K562 (cell line): ENCODE results near the gene TMSB10. TPM values are rescaled to one million over a fixed set of nuclear protein-coding genes. Genes with fewer than 3 reads are reported as not detected.
A peak's percentile ranks its signal among the peaks of the same experiment; 100 is the strongest.

Experiments
- E2F6 ChIP-seq, 2 experiments: IDR thresholded peaks; 2 replicates each; pipeline ENCODE4 v1.6.1; 2011; ENCODE audit warnings: borderline replicate concordance in 1 of 2, control low read depth in 1 of 2, low read depth in 1 of 2, low read length in 1 of 2, mild to moderate bottlenecking in 1 of 2, mixed read lengths in 1 of 2, moderate library complexity in 1 of 2; ENCODE audit not compliant: insufficient read depth in 1 of 2, insufficient read length in 1 of 2, poor library complexity in 1 of 2, severe bottlenecking in 1 of 2; ENCODE audit errors: extremely low read depth in 1 of 2
- NEUROD1 ChIP-seq: fragments of 150-350 bp; IDR thresholded peaks from 2 replicates; pipeline ENCODE4 v1.6.1; 2014; ENCODE audit warnings: borderline replicate concordance, low read length, low read depth; ENCODE audit not compliant: partially characterized antibody
- PHTF2 ChIP-seq: fragments of 250-450 bp; sonication (Bioruptor Pico); IDR thresholded peaks from 2 replicates; pipeline ENCODE4 v1.5.0; 2021; ENCODE audit warnings: mild to moderate bottlenecking
- POLR2A ChIP-seq: fragments of 450-650 bp; conservative IDR thresholded peaks from 2 replicates; pipeline ENCODE4 v1.6.1; 2016
- TAF1 ChIP-seq: IDR thresholded peaks from 2 replicates; pipeline ENCODE4 v1.6.1; 2011; ENCODE audit warnings: mild to moderate bottlenecking, low read length, moderate library complexity; ENCODE audit not compliant: insufficient read depth, control insufficient read depth, severe bottlenecking; ENCODE audit errors: extremely low read depth
- ZBTB26 ChIP-seq: fragments of 450-650 bp; formaldehyde crosslinking; IDR thresholded peaks from 2 replicates; pipeline ENCODE4 v1.4.0; 2022; ENCODE audit warnings: missing genetic modification characterization
- ZBTB40 ChIP-seq, 2 experiments: fragments of 450-650 bp in 1 of 2; sonication (generic) in 1 of 2; formaldehyde crosslinking in 1 of 2; IDR thresholded peaks; 2 replicates each; pipeline versions ENCODE4 v1.7.1 to v1.9.0; 2016 to 2022; ENCODE audit warnings: inconsistent platforms in 1 of 2, mild to moderate bottlenecking in 1 of 2, missing genetic modification reagents in 1 of 2
- ZBTB7A ChIP-seq: IDR thresholded peaks from 2 replicates; pipeline ENCODE4 v1.6.1; 2011; ENCODE audit warnings: low read depth, mild to moderate bottlenecking, low read length, moderate library complexity, borderline replicate concordance; ENCODE audit not compliant: control insufficient read depth
- ZNF146 ChIP-seq: IDR thresholded peaks from one replicate; pipeline ENCODE4 v1.6.1; 2018; ENCODE audit warnings: missing compliant biosample characterization; ENCODE audit not compliant: unreplicated experiment
- polyA plus RNA-seq, 8 experiments: library from polyadenylated mRNA; depleted of rRNA in 4 of 8; stranded (reverse) in 5 of 8; unstranded in 3 of 8; fragments of >200 nt; fragmentation: Nextera tagmentation in 2 of 8; fragmentation: Illumina TruSeq in 1 of 8; extraction: Ambion mirVana in 2 of 8; extraction: Trizol in 1 of 8; gene quantifications; 2 replicates each; pipeline versions ENCODE4 v1.2.1 to v1.2.3, GENCODE V29; 2011 to 2014; ENCODE audit warnings: inconsistent platforms in 1 of 8, missing spikeins in 1 of 8
- total RNA-seq, 7 experiments: library from RNA; depleted of rRNA in 6 of 7; stranded (reverse); fragments of >200 nt in 6 of 7; fragmentation: Illumina TruSeq in 2 of 7; extraction: Trizol in 2 of 7; gene quantifications; 2 replicates each; pipeline versions ENCODE4 v1.2.1 to v1.2.3, GENCODE V29; 2011 to 2021; ENCODE audit warnings: low replicate concordance in 1 of 7

TMSB10 gene
- total and polyA plus RNA-seq, 9 of the 15 experiments (the other 6 are each of a cell fraction or from before 2014, with no cell fraction given): 382 to 2,226 (median 959) TPM

- TF ChIP-seq ZBTB40 (IDR thresholded peaks at IDR 0.05) (0 out of 2 replicates have a peak, but pooled peaks have one; percentile 10), ZBTB40 (CRISPR knock-in tag; IDR thresholded peaks at IDR 0.05) (no peak), ZBTB26 (CRISPR knock-in tag) (no peak), ZNF146 (CRISPR knock-in tag) (no peak), TAF1 (peak; percentile 64), E2F6 (IDR thresholded peaks at IDR 0.05; ENCODE audit: borderline replicate concordance in 1 of 2, extremely low read depth in 1 of 2, insufficient read depth in 1 of 2, insufficient read length in 1 of 2, low read depth in 1 of 2, low read length in 1 of 2, poor library complexity in 1 of 2, severe bottlenecking in 1 of 2) (peak in 1 of 2 experiments; percentile 60), ZBTB7A (peak; percentile 11; the same call in 1 of the 2 replicates), POLR2A (0 out of 2 replicates have a peak, but pooled peaks have one; percentile 13), NEUROD1 (peak; percentile 17), PHTF2 (CRISPR knock-in tag) (no peak)
- TF ChIP-seq, all 486 proteins: peak for 12
Measured at GRCh38 chr2:84904717-84905174, 710 bp upstream of the TMSB10 start (continued).
